Hindlimb muscle (tissue), 1 donor: ENCODE measurements around the gene ANKRD18A. TPM values are rescaled to one million over a fixed set of nuclear protein-coding genes. Genes with fewer than 3 reads are reported as not detected.
A peak's percentile ranks its signal among the peaks of the same experiment; 100 is the strongest.
"Not testable (repeated sequence)": the region's sequence is repeated elsewhere in the genome, so short reads cannot be mapped to it uniquely, and the experiment has no call there.

Experiments
- DNase-seq: peaks from one replicate; pipeline ENCODE4 v3.0.0-alpha.2; 2013
- polyA plus RNA-seq: library from polyadenylated mRNA; unstranded; fragments of 120-200 nt; gene quantifications from one replicate; pipeline ENCODE4 v1.2.1, GENCODE V29; 2013; ENCODE audit not compliant: insufficient read length

Gene ANKRD18A
- polyA plus RNA-seq, 1 donor = not detected

- no peak for DNase-seq
Observed at GRCh38 chr9:38626006-38626405, 5.6 kb upstream of the ANKRD18A start.

DNA sequence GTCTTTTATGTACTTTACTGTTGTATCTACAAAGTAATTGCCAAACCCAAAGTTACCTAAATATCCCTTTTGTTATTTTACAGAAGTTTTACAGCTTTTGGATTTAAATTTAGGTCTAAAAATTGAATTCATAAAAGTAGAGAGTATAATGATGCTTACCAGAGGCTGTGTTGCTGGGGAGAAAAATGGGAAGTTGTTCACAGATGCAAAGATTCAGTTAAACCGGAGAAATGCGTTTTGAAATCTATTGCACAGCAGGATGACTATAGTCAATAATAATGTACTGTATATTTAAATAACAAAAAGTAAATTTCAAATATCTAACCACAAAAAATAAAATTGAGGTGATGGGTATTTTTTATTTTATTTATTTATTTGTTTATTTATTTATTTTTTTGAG lies 2.6 kb upstream of the ANKRD18A start:
- DNase-seq = no peak

- no peak for DNase-seq
Observed at GRCh38 chr9:38622288-38622674, 1.9 kb upstream of the ANKRD18A start.

- no peak for DNase-seq
Observed at GRCh38 chr9:38621434-38622287, 1.3 kb upstream of the ANKRD18A start.

DNA sequence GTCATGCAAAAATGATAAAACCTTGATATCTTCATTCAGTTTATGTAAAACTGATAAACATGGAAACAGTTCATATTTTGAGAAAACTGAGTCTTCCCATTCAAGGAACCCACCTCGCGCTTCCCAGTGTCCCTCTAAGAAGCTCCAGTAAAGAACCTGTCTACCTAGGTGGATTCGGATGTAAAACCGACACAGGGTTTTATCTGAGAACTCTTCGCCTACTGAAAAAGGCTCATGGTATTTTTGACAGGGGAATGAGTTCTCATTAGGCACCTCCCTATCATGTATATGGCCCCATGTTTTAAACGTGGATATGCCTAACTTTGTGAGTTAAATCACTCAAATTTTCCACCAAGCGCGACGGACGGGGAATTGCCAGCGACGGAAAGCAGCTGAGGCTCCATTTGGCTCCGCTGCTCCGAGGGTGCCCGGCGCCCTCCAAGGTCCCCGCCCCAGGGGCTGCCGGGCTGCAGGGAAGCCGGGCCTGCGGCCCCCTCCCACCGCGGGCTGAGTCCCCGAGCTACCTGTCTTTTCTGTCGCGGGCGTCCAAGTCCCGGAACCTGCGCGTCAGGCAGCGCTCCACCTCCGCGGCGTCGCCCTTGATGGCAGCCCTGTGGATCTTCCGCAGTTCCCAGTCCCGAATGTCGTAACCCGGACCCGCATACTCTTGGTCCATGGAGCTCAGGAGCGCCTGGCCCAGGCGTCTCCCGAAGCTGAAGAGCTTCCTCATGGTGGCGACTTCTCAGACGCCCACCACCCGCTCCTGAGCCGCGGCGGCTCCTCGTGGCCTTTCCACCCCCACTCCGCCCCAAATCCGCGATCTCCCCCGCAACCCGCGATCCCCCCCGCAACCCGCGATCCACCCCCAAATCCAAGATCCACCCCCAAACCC lies 594 bp downstream of the ANKRD18A start:
- DNase-seq = no peak

DNA sequence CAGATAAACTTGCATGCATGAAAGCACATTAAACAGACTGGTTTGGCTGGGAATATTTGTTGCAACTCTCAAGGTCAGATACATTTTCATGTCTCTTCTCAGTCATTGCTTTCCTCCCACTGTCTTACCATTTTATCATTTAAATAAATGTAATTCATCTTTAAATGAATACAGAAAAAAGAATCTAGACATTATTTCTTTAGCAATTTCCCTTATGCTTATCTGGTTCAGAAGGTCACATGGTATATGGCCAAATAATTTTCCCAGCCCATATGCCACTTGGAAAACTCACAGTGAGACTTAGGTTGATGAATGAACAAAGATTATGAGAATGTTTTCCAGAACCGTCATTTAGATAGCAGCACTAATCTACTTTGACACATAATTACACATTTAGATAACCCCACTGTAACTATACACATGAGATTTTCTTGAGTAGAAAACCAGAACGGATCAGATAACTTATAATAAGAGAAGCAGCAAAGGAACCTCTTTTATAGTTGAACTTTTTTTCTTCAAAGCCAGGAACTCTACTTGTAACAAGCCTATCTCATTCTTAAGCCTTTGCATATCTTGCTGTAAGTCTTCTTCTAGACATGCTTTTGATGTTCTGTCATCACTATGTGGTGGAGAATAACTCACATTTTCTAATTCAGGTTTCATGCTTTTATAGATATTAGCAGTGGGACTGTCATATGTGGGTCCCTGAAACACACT lies 22.2 kb downstream of the ANKRD18A start:
- not testable (repeated sequence) for DNase-seq

DNA sequence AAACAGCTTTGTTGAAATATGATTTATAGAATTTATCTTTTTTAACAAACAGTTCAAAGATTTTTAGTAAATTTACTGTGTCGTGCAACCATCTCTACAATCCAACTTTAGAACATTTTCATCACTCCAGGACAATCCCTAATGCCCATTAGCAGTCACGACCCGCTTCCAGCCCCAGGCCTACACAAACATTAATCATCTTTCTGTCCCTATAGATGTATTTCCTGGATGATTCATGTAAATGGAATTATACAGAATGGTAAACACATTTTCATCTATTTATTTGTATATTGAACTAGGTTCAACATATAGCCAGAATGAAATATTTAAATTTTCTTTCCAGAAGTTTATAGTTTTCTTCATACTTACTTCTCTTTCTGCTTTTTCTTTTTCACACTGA lies 25.3 kb downstream of the ANKRD18A start:
- DNase-seq = not testable (repeated sequence)

GRCh38 chr9:38591346-38592063 lies 28.9 kb downstream of the ANKRD18A start:
- DNase-seq = peak; percentile 1

DNA sequence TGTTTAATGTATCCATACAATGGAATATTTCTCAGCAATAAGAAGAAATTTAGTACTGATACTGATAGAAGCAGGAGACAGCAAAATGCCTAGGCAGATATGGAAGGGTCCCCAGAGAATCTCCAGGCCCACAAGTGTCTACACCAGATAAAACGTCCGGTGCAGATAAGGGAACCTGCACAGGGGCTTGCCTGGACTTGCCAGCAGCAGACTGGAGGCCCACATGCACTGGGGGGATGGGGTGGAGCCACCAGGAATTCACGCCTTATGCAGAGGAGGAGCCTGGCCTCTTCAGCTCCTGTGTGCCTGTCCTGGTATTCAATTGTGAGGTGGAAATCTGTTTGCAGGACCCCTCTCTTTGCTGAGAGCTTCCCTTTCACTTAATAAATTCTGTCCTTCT lies 36.6 kb downstream of the ANKRD18A start:
- not testable (repeated sequence) for DNase-seq

GRCh38 chr9:38580112-38580511 lies 40.3 kb downstream of the ANKRD18A start:
- DNase-seq = not testable (repeated sequence)

DNA sequence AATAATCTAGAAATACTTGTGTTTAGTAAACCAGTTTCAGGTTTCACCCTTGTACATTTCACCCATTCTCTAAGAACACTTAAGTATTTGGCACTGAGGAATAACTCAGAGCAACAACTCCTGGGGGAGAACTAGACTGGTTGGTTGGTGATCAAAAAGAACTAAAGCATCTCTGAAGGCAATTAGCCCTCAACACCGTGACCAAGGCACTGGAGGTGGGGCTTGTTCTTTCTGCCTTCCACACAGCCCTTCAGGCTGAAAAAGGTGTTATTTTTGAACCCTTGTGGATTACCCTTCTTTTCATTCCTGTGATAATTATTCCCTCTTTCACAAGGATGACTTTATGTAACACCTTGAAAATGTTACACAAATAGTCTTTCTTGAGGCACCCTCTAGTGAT lies 44.2 kb downstream of the ANKRD18A start:
- not testable (repeated sequence) for DNase-seq

GRCh38 chr9:38566048-38566447 lies 54.3 kb downstream of the ANKRD18A start:
- DNase-seq = not testable (repeated sequence)

DNA sequence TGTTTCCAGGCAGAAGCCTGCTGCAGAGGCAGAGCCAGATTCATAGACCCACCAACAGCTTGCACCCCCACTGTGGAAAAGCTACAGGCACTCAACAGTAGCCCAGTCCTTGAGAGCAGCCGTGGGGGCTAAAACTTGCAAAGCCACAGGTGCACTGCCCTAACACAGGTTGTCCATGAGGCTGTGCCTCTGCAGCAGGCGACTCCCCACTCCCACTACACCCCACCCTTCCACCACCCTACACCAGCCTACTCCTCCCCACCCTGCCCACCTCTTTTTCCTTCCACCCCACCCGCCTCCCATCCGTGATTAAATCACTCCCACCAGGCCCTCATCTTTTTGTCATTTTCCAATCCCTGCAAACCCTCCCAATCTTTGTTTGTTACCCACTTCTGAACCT lies 55.2 kb downstream of the ANKRD18A start:
- not testable (repeated sequence) for DNase-seq

DNA sequence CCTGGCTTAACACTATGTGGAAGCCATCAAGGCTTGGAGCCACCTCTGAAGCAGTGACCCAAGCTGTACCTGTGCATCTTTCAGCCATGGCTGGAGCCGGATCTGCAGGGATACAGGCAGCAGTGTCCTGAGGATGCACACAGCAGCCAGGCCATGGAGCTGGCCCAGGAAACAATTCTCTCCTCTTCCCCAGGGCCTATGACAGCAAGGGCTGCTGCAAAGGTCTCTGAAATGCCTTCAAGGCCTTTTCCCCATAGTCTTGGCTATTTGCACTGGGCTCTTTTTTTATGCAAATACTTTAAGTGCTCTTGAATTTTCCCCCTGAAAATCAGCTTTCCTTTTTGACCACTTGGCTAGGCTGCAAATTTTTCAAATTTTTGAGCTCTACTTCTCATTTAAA lies 56.5 kb downstream of the ANKRD18A start:
- not testable (repeated sequence) for DNase-seq

DNA sequence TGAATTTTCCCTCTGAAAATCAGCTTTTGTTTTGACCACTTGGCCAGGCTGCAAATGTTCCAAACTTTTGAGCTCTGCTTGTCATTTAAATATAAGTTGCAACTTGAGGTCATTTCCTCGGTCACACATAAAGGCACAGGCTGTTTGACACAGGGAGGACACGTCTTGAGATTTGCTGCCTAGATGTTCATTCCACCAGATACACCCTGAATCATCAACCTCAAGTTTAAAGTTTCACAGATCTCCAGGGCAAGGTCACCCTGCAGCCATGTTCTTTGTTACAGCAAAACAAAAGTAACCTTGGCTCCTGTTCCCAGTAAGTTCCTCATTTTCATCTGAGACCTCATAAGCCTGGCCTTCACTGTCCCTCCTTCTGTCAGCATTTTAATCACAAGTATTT lies 59.3 kb downstream of the ANKRD18A start:
- DNase-seq = not testable (repeated sequence)

- not testable (repeated sequence) for DNase-seq
Observed at GRCh38 chr9:38559172-38559571, 61.2 kb downstream of the ANKRD18A start.

DNA sequence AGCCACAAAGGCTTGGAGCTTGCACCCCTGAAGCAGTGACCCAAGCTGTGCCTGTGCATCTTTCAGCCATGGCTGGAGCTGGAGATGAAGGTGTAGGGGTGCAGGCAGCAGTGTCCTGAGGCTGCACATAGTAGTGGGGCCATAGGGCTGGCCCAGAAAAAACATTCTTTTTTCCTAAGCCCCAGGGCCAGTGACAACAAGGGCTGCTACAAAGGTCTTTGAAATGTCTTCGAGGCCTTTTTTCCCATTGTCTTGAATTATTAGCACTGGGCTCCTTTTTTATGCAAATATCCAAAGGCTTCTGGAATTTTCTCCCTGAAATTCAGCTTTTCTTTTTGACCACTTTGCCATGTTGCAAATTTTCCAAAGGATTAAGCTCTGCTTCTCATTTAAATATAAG lies 62.6 kb downstream of the ANKRD18A start:
- DNase-seq = not testable (repeated sequence)

DNA sequence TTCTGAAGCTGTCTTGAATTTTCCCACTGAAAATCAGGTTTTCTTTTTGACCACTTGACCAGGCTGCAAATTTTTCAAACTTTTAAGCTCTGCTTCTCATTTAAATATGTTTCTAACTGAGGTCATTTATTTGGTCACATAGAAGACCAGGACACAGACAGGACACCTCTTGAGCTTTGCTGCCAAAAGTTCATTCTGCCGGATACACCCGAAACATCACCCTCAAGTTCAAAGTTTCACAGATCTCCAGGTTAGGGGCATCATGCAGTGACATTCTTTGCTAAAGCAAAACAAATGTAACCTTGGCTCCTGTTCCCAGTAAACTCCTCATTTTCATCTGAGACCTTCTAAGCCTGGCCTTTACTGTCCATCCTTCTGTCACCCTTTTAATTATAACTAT lies 65.4 kb downstream of the ANKRD18A start:
- not testable (repeated sequence) for DNase-seq

DNA sequence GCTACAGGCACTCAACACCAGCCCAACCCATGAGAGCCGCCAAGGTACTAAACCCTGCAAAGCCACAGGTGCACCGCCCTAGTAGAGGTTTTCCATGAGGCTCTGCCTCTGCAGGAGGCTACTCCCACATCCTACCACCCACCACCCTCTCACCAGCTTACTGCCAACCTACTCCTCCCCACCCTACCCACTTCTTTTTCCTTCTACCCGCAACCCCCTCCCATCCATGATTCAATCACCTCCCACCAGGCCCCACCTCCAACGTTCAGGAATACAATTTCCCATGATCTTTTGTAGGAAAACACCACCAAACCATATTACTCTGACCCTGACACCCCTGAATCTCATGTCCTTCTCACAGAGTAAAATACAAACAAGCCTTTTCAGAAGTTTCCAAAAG lies 67.4 kb downstream of the ANKRD18A start:
- DNase-seq = not testable (repeated sequence)

- DNase-seq = not testable (repeated sequence)
Observed at GRCh38 chr9:38546497-38547163, 73.8 kb downstream of the ANKRD18A start.

GRCh38 chr9:38540535-38540934 lies 79.9 kb downstream of the ANKRD18A start:
- not testable (repeated sequence) for DNase-seq
